ENCODE measurements around the gene ST8SIA3. TPM values are rescaled to one million over a fixed set of nuclear protein-coding genes. Genes with fewer than 3 reads are reported as not detected.
"Not testable (repeated sequence)": the region's sequence is repeated elsewhere in the genome, so short reads cannot be mapped to it uniquely, and the experiment has no call there.

Gene ST8SIA3
- total RNA-seq, 1 experiment from 2014 or later, result not detected

- no peak for DNase-seq (ENCODE audit: low spot score)
Observed at GRCh38 chr18:57364460-57364859, 12.1 kb downstream of the ST8SIA3 start.

GRCh38 chr18:57366528-57367081, 14.2 kb downstream of the ST8SIA3 start:
- DNase-seq (ENCODE audit: low spot score), result no peak

- no peak for DNase-seq (ENCODE audit: low spot score)
Observed at GRCh38 chr18:57372444-57372843, 20.1 kb downstream of the ST8SIA3 start.

GRCh38 chr18:57373017-57373416, 20.7 kb downstream of the ST8SIA3 start:
- DNase-seq (ENCODE audit: low spot score), result no peak

GRCh38 chr18:57376503-57376902, 24.1 kb downstream of the ST8SIA3 start:
- DNase-seq (ENCODE audit: low spot score), result no peak

- DNase-seq (ENCODE audit: low spot score), result peak; percentile 1
Observed at GRCh38 chr18:57389271-57389670, 36.9 kb downstream of the ST8SIA3 start.

- DNase-seq (ENCODE audit: low spot score), result no peak
Observed at GRCh38 chr18:57390044-57390443, 37.7 kb downstream of the ST8SIA3 start.

GRCh38 chr18:57394749-57395148, 42.4 kb downstream of the ST8SIA3 start:
- DNase-seq (ENCODE audit: low spot score), result not testable (repeated sequence)

- not testable (repeated sequence) for DNase-seq (ENCODE audit: low spot score)
Observed at GRCh38 chr18:57396831-57397230, 44.5 kb downstream of the ST8SIA3 start.

- peak; percentile 21 for DNase-seq (ENCODE audit: low spot score)
Observed at GRCh38 chr18:57397440-57398132, 45.2 kb downstream of the ST8SIA3 start.

GRCh38 chr18:57404345-57404744, 52.0 kb downstream of the ST8SIA3 start:
- no peak for DNase-seq (ENCODE audit: low spot score)

- DNase-seq (ENCODE audit: low spot score), result no peak
Observed at GRCh38 chr18:57409650-57410049, 57.3 kb downstream of the ST8SIA3 start.

- no peak for DNase-seq (ENCODE audit: low spot score)
Observed at GRCh38 chr18:57410749-57411148, 58.4 kb downstream of the ST8SIA3 start.

GRCh38 chr18:57416542-57416941, 64.2 kb downstream of the ST8SIA3 start:
- no peak for DNase-seq (ENCODE audit: low spot score)

Other genes starting within 250 kb of the ST8SIA3 start
- gene BOD1L2, start 205.5 kb upstream of the ST8SIA3 start, total RNA-seq (2014; rRNA removed; shearing (Covaris generic)), result not detected in 2 replicates
- 6.6 and 8.6 TPM in 2 replicates for gene ONECUT2, start 82.8 kb downstream of the ST8SIA3 start, total RNA-seq (2014; rRNA removed; shearing (Covaris generic))
- 16.9 and 37.2 TPM in 2 replicates for gene FECH, start 234.1 kb downstream of the ST8SIA3 start, total RNA-seq (2014; rRNA removed; shearing (Covaris generic))